ENCODE data around the gene NKAIN2.
"Not testable (repeated sequence)": the region's sequence is repeated elsewhere in the genome, so short reads cannot be mapped to it uniquely, and the experiment has no call there.

NKAIN2 gene

DNA sequence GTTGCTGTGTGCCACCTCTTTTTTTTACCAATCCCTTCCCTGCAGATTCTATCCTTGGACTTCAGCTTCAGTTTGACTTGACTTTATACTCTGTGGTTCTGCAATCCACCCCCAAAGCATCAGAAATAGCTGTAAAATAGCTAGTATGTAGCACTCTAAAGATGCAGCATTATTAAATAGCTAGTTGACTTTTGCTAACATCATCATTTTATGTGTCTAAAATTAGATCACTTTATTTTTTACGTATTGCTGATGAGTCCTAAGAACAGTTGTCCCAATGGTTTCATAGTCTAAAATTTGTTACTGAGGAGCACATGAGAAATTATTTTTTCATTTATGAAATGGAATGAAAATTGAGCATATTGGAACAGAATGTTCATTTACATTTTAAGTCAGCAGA is 138.2 kb downstream of the NKAIN2 start:
- no peak for DNase-seq (ENCODE audit: extremely low spot score, insufficient read length, low read depth)
- no peak for FAIRE-seq

GRCh38 chr6:123945386-123945785 is 141.7 kb downstream of the NKAIN2 start:
- no peak for FAIRE-seq

GRCh38 chr6:123953920-123954319 is 150.3 kb downstream of the NKAIN2 start:
- no peak for FAIRE-seq
- DNase-seq (ENCODE audit: extremely low spot score, insufficient read length, low read depth), result no peak

More at GRCh38 chr6:123945386-123945785, 141.7 kb downstream of the NKAIN2 start:
- no peak for DNase-seq (ENCODE audit: extremely low spot score, insufficient read length, low read depth)

GRCh38 chr6:123956492-123957139 is 153.0 kb downstream of the NKAIN2 start:
- DNase-seq (ENCODE audit: extremely low spot score, insufficient read length, low read depth) (no peak), FAIRE-seq (no peak)

- FAIRE-seq, result no peak
- no peak for DNase-seq (ENCODE audit: extremely low spot score, insufficient read length, low read depth)
Measured at GRCh38 chr6:123962508-123962907, 158.8 kb downstream of the NKAIN2 start.

DNA sequence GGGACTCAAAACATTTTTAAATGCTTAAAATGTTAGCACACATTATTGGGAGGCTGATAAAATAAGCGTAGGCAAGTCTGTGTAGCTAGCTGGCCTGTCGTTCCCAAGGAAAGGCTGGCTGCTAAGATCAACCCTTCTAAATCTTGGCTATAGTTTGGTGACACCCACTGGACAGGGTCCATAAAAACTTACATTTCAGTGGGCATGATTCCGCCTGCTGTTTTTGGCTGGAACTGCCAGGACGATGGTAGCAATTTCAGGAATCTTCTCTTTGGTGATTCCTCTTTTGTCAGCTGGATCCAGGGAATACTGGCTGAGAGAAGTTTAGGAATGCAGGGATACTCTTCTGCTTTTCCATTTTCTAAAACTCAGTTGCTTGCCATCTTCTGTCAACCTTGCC is 162.2 kb downstream of the NKAIN2 start:
- FAIRE-seq (no peak), DNase-seq (ENCODE audit: extremely low spot score, insufficient read length, low read depth) (no peak)

DNA sequence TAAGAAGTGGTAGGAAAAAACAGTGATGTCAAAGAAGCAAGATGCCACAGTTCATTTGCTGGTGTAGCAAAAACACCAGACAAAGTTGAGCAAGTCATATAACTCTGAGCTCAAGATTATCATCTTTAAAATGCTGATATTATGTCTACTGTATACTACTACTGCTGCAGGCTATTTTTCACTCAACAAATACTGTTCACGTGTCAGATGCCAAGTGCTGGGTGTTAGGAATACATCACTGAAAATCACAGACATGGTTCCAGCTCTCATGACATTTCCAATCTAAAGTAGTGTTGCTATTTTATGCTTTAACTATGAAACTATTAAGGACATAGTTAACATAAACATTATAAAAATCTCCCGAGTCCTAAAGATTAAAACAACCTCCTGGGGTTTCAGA is 163.0 kb downstream of the NKAIN2 start:
- no peak for DNase-seq (ENCODE audit: extremely low spot score, insufficient read length, low read depth)
- no peak for FAIRE-seq

- FAIRE-seq (no peak), DNase-seq (ENCODE audit: extremely low spot score, insufficient read length, low read depth) (no peak)
Measured at GRCh38 chr6:123967905-123968304, 164.2 kb downstream of the NKAIN2 start.

- no peak for FAIRE-seq
- DNase-seq (ENCODE audit: extremely low spot score, insufficient read length, low read depth), result no peak
Measured at GRCh38 chr6:123972600-123973294, 169.1 kb downstream of the NKAIN2 start.

DNA sequence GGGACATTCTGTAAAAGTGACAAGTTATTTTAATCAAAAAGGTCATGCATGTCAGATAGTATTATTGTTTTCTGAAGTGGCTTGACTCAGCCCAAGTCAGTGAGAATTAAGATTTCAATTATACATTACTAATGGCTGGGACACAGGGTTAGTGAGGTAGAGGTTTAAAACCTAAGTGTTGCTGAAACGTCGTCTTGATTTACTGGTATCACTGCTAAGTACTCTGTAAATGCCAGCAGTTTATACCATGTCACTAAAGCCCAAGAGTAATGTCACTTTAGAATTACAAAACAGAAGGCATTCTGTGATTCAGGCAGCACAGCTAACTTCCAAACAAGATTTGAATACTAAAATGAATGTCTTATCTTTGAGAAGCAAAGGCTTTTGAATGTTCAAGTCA is 176.6 kb downstream of the NKAIN2 start:
- FAIRE-seq, result no peak
- no peak for DNase-seq (ENCODE audit: extremely low spot score, insufficient read length, low read depth)

DNA sequence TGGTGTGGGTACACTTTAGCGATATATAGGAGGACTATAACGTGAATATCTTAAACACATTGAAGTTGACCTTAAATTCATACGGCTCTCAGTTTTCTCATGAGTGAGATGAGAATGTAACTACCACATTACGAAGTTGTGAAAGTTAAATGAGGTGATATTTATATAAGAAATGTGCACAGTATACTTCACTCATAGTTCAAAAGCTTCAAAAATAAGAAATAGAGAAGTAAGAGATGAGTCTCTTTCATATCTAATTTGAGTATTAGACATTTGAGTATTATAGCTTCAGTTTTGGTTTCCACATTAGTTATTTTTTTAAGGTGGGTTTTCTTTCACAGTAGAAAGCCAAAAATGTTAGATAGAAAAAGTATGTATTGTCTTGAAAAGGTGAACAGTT is 183.3 kb downstream of the NKAIN2 start:
- FAIRE-seq (no peak), DNase-seq (ENCODE audit: extremely low spot score, insufficient read length, low read depth) (no peak)

- DNase-seq (ENCODE audit: extremely low spot score, insufficient read length, low read depth); FAIRE-seq: not testable (repeated sequence)
Measured at GRCh38 chr6:123989918-123990317, 186.3 kb downstream of the NKAIN2 start.

DNA sequence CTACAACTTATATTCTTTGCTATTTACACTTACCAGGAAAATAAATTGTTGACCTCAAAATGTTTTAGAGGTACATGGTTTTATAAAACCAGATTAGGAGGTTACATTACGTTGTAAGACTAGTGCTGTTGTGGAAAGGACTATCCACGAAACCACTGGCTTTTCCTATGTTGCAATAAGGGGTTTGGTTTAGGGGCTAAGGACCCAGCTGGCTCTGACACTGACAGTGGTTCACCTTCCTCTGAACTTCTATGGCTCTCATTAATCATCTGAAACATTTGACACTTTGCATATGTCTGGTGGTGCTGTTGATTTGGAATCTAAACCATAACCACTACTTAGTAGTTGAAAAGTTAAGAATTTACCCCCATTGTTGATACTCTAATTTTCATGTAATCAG is 186.7 kb downstream of the NKAIN2 start:
- FAIRE-seq, result no peak
- DNase-seq (ENCODE audit: extremely low spot score, insufficient read length, low read depth), result no peak

GRCh38 chr6:123994168-123994567 is 190.5 kb downstream of the NKAIN2 start:
- no peak for FAIRE-seq
- DNase-seq (ENCODE audit: extremely low spot score, insufficient read length, low read depth), result no peak

DNA sequence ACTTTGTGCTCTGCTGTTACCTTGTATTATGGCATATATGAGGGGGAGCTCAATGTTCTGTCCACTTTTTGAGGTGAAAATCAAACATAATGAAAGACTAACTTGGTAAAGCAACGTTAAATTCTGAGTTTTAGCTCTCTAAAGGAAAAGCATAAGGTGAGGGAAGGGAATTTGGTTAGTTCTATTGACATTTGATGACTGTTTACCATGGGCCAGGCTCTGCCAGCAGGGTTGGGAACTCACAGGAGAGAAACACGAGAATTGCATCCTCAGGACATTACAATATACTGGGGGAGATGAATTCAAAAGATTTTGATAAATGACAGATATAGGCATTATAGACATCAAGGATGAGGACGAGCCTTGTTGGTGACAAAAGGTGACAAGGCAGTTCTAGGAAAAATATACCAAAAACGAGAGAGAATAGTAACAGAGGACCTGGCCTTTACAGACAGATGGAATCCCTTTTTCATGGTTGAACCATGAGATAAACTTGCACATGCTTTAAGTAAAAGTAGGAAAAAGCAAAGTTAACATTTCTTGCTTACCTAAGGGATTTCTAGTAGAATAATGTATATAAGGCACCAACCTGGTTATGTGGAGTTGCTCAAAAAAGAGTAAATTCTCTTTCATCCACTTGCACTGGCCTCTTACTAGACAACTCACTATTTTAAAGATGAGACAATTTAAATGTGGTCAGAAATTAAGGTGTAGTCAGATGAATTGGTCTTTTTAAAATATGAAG is 191.4 kb downstream of the NKAIN2 start:
- DNase-seq (ENCODE audit: extremely low spot score, insufficient read length, low read depth), result no peak
- FAIRE-seq, result no peak

DNA sequence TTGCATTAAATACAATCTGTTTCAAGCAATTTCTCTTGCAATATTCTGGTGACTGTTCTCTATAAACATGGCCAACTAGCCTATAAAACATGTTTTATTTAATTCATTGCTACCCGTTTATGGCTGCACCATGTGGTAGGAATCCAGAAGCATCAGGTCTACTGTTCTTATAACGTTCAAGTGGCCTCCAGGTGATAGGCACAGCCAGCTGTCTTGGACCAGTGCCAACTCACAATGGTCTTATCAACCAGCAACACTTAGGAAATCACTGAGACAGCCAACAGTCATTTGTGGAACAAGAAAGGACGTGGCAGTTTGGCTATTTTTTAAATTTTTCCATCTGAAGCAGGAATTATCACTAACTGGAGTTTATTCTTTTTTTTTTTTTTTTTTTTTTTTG is 193.6 kb downstream of the NKAIN2 start:
- FAIRE-seq, result no peak
- no peak for DNase-seq (ENCODE audit: extremely low spot score, insufficient read length, low read depth)

- DNase-seq (ENCODE audit: extremely low spot score, insufficient read length, low read depth), result no peak
- no peak for FAIRE-seq
Measured at GRCh38 chr6:124002377-124003081, 198.9 kb downstream of the NKAIN2 start.

DNA sequence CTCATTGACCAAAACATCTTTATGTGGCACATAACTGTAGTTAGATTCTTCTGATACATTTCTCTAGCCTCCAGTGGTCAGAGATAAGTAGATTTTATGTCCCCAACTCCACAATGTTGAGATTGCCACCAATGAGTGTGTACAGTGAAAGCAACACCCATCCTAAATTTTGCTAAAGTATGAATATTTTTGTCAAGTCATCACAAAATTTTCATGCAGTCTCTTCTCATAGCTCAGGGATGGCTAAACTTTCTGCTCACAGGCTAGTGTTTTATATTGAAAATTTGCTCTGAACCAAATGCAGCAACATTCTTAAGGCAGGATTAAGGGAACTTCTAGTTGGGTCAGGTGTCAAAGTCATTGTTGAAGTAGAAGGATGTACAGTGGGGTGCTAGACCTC is 203.6 kb downstream of the NKAIN2 start:
- DNase-seq (ENCODE audit: extremely low spot score, insufficient read length, low read depth), result no peak
- FAIRE-seq, result no peak

GRCh38 chr6:124008000-124008987 is 204.6 kb downstream of the NKAIN2 start:
- FAIRE-seq, result no peak
- no peak for DNase-seq (ENCODE audit: extremely low spot score, insufficient read length, low read depth)
